Lower lobe of right lung (tissue), 2 donors: ENCODE data around the gene OPTC. TPM values are rescaled to one million over a fixed set of nuclear protein-coding genes. Genes with fewer than 3 reads are reported as not detected.
A peak's percentile ranks its signal among the peaks of the same experiment; 100 is the strongest.

Experiments
- ATAC-seq, 2 donors: fragments of 200-7000 bp; cut with Tn5 transposase; one replicate each; pipeline ENCODE4 v1.9.1; 2020 to 2022; ENCODE audit warnings: mild to moderate bottlenecking in 2 of 2, moderate library complexity in 2 of 2
- DNase-seq: peaks from one replicate; pipeline ENCODE4 v3.0.0-alpha.2; 2020
- H3K27ac ChIP-seq: fragments of 200-600 bp; one replicate; pipeline ENCODE4 v1.8.0; 2022
- H3K27me3 ChIP-seq: fragments of 200-600 bp; one replicate; pipeline ENCODE4 v1.8.0; 2022; ENCODE audit warnings: low read depth
- H3K36me3 ChIP-seq: fragments of 200-600 bp; one replicate; pipeline ENCODE4 v1.8.0; 2022; ENCODE audit warnings: mild to moderate bottlenecking
- H3K4me1 ChIP-seq: fragments of 200-600 bp; one replicate; pipeline ENCODE4 v1.8.0; 2022
- H3K4me3 ChIP-seq: fragments of 200-600 bp; one replicate; pipeline ENCODE4 v1.8.0; 2022; ENCODE audit warnings: mild to moderate bottlenecking
- H3K9me3 ChIP-seq: fragments of 200-600 bp; one replicate; pipeline ENCODE4 v1.8.0; 2022
- intact Hi-C: fragments of 100-400 bp; cut with DNase I; formaldehyde crosslinking; loops from one replicate; pipeline ENCODE4 v1.11.0; 2022
- total RNA-seq: library from RNA; stranded (reverse); fragmentation: NEBNext Ultra II Directional; extraction: Animal tissue kit (Norgen Biotek cat#: 25700); gene quantifications from one replicate; pipeline ENCODE4 v1.2.1, GENCODE V29; 2021
- TF ChIP-seq, protein P1 (sequence below): fragments of 200-600 bp; IDR thresholded peaks from one replicate; pipeline ENCODE4 v1.8.0; 2022; ENCODE audit warnings: antibody characterized with exemption, mild to moderate bottlenecking
- donor health status: DM: no; HTN: yes; CAD: no; lungs with severe emphysema.

The OPTC gene
- total RNA-seq, 1 donor from 2014 or later: not detected

DNA sequence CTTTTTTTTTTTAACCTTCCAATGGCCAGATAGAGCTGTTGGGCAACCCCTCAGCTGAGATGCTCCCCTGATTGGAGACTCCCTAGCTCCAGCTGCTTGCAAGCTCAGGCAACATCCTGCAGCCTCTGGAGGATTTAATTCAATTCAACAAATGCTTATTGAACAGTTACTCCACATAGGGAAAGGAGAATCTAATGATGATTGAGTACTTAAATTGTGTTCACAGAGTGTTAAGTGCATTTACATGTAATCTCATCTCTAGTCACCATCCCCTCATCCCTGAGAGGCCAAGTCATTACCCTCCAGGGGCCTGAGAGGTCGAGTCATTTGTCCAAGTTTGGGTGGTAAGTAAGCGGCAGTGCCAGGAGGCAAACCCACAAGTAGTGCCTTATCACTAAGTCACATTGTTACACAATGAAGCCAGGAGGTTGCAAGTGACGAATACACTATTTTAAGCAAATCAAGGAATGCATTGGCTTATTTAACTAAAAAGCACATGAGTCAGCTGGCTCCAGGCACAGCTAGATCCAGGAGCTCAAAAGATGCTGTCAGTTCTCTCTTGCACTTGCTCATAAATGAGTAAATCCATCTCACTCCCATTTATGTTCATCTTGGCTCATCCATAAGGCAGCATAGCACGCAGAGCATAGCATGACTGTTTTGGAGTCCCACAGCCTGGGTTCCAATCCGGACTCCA is 64.3 kb downstream of the OPTC start:
- H3K4me1 ChIP-seq: peaks cover 39% of the 10 kb centered on the region
- no peaks in the 10 kb centered on the region for H3K36me3 ChIP-seq
- ATAC-seq (peak; percentile 75 to 90), DNase-seq (no peak)
- no peak overlapping the region for H3K4me3 ChIP-seq
- no peak overlapping the region for H3K27ac ChIP-seq
- H3K9me3 ChIP-seq: no peaks in the 10 kb centered on the region
- no peaks in the 10 kb centered on the region for H3K27me3 ChIP-seq
- TF ChIP-seq, protein P1, sequence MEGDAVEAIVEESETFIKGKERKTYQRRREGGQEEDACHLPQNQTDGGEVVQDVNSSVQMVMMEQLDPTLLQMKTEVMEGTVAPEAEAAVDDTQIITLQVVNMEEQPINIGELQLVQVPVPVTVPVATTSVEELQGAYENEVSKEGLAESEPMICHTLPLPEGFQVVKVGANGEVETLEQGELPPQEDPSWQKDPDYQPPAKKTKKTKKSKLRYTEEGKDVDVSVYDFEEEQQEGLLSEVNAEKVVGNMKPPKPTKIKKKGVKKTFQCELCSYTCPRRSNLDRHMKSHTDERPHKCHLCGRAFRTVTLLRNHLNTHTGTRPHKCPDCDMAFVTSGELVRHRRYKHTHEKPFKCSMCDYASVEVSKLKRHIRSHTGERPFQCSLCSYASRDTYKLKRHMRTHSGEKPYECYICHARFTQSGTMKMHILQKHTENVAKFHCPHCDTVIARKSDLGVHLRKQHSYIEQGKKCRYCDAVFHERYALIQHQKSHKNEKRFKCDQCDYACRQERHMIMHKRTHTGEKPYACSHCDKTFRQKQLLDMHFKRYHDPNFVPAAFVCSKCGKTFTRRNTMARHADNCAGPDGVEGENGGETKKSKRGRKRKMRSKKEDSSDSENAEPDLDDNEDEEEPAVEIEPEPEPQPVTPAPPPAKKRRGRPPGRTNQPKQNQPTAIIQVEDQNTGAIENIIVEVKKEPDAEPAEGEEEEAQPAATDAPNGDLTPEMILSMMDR: no peak
- intact Hi-C loops: no loop called here

Other genes starting within 250 kb of the OPTC start
- 96.7 TPM for gene BTG2, start 188.6 kb upstream of the OPTC start, total RNA-seq
- gene FMOD, start 143.0 kb upstream of the OPTC start, total RNA-seq: 28.9 TPM
- 47.5 TPM for gene PRELP, start 18.3 kb upstream of the OPTC start, total RNA-seq
- 92.3 TPM for gene ATP2B4, start 132.7 kb downstream of the OPTC start, total RNA-seq